ENCODE data around the gene RBM38.

- TF ChIP-seq CTCF (IDR thresholded peaks at IDR 0.05) (no peak), POLR2A (IDR thresholded peaks at IDR 0.05) (no peak)
Observed at GRCh38 chr20:57352305-57352704, 38.9 kb upstream of the RBM38 start.

All from esophagus squamous epithelium (tissue), 4 donors.